ENCODE results near the gene PPARG.

The PPARG gene

GRCh38 chr3:12352755-12353154, 63.9 kb downstream of the PPARG start:
- TF ChIP-seq CTCF (IDR thresholded peaks at IDR 0.05) = no peak

- TF ChIP-seq CTCF (IDR thresholded peaks at IDR 0.05) = no peak
These were observed 65.1 kb downstream of the PPARG start for GRCh38 chr3:12353796-12354525.

GRCh38 chr3:12356175-12356574, 67.3 kb downstream of the PPARG start:
- TF ChIP-seq CTCF (IDR thresholded peaks at IDR 0.05) = no peak

GRCh38 chr3:12356996-12357395, 68.1 kb downstream of the PPARG start:
- TF ChIP-seq CTCF (IDR thresholded peaks at IDR 0.05) = no peak

GRCh38 chr3:12357456-12357855, 68.6 kb downstream of the PPARG start:
- TF ChIP-seq CTCF (IDR thresholded peaks at IDR 0.05) = no peak

- TF ChIP-seq CTCF (IDR thresholded peaks at IDR 0.05) = no peak
These were observed 74.7 kb downstream of the PPARG start for GRCh38 chr3:12363397-12364195.

GRCh38 chr3:12367346-12367745, 78.5 kb downstream of the PPARG start:
- TF ChIP-seq CTCF (IDR thresholded peaks at IDR 0.05) = no peak
